Measurements from ENCODE around the gene TM7SF3.
"Not testable (repeated sequence)": the region's sequence is repeated elsewhere in the genome, so short reads cannot be mapped to it uniquely, and the experiment has no call there.

TM7SF3 gene

DNA sequence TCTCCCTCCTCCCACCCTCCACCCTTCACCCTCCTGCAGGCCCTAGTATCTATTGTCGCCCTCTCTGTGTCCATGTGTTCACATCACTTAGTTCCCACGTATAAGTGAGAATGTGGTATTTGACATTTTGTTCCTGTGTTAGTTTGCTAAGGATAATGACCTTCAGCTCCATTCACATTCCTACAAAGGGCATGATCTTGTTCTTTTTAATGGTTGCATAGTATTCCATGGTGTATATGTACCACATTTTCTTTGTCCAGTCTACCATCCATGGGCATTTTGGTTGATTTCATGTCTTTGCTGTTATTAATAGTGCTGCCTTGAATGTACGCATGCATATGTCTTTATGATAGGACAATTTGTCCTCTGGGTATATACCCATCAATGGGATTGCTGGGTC is 38.6 kb upstream of the TM7SF3 start:
- TF ChIP-seq, protein P1, sequence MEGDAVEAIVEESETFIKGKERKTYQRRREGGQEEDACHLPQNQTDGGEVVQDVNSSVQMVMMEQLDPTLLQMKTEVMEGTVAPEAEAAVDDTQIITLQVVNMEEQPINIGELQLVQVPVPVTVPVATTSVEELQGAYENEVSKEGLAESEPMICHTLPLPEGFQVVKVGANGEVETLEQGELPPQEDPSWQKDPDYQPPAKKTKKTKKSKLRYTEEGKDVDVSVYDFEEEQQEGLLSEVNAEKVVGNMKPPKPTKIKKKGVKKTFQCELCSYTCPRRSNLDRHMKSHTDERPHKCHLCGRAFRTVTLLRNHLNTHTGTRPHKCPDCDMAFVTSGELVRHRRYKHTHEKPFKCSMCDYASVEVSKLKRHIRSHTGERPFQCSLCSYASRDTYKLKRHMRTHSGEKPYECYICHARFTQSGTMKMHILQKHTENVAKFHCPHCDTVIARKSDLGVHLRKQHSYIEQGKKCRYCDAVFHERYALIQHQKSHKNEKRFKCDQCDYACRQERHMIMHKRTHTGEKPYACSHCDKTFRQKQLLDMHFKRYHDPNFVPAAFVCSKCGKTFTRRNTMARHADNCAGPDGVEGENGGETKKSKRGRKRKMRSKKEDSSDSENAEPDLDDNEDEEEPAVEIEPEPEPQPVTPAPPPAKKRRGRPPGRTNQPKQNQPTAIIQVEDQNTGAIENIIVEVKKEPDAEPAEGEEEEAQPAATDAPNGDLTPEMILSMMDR (IDR thresholded peaks at IDR 0.05; ENCODE audit: control insufficient read depth, insufficient read depth, low read depth, low read length, missing control alignments): no peak
- no peak overlapping the region for H3K4me3 ChIP-seq (ENCODE audit: control insufficient read depth, low read depth, low read length)
- DNase-seq (ENCODE audit: low read depth): no peak

DNA sequence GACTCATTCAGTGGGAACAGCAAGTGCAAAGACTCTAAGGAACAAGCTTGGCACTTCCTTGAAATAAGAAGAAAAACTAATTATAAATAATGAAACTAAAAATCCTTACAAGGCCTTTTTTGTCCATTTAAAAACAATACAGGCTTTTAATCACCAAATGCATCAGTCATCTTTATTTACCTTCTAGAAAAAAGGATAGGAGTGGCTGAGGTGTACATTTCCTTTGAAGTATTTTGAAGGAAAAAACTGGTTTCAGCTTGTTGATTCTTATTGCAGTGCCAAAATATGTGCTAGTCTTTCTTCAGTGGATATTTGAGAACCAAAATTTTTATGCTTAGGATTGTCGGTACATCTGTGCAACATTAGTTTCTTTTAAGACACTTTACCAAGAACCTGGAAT is 38.0 kb upstream of the TM7SF3 start:
- TF ChIP-seq, protein P1 (IDR thresholded peaks at IDR 0.05; ENCODE audit: control insufficient read depth, insufficient read depth, low read depth, low read length, missing control alignments): no peak
- no peak for DNase-seq (ENCODE audit: low read depth)
- no peak overlapping the region for H3K4me3 ChIP-seq (ENCODE audit: control insufficient read depth, low read depth, low read length)

DNA sequence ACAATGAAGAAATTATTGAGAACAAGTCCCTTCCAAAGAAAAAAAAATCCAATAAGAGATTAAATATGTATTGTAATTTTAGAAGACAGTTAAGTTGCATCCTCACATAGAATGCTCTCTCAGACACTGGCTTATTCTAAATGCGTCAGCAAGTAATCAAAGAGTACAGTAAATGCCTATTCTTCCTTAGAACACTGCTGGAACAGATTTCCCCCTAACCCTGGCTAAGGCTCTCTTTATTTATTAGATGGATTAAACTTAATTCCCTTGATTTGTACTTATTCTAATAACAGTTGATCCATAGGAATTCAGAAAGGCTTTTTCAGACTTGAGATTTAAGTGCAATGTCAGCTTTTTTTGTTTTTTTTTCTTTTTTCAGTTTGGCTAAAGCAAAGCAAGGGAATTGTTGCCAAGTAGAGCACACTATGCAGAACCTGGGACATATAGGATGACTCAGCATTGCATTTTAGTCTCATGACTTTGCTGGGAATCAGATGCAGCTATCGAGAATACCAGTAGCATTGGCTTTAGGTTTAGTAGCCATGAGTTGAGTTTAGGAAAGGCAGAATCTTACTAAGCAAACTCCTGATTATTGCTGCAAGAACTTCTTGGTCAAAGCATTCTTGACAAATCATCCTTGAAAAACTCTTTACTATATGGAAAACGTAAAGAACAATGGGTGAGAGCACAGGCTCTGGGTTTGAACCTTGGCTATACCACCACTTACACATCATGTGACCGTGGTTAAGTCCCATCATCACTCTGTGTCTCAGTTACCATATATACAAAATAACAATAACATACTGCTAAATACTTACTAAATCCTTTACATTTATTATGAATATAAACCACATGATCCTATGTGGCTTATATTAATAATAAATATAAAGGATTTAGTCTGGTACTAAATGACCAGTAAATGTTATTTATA is 34.9 kb upstream of the TM7SF3 start:
- TF ChIP-seq, protein P1 (IDR thresholded peaks at IDR 0.05; ENCODE audit: control insufficient read depth, insufficient read depth, low read depth, low read length, missing control alignments): no peak
- DNase-seq (ENCODE audit: low read depth): no peak
- no peak overlapping the region for H3K4me3 ChIP-seq (ENCODE audit: control insufficient read depth, low read depth, low read length)

DNA sequence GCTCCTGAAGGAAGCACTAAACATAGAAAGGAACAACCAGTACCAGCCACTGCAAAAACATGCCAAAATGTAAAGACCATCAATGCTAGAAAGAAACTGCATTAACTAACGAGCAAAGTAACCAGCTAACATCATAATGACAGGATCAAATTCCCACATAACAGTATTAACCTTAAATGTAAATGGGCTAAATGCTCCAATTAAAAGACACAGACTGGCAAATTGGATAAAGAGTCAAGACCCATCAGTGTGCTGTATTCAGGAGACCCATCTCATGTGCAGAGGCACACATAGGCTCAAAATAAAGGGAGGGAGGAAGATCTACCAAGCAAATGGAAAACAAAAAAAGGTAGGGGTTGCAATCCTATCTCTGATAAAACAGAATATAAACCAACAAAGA is 27.8 kb upstream of the TM7SF3 start:
- not testable (repeated sequence) for DNase-seq (ENCODE audit: low read depth); H3K4me3 ChIP-seq (ENCODE audit: control insufficient read depth, low read depth, low read length)

DNA sequence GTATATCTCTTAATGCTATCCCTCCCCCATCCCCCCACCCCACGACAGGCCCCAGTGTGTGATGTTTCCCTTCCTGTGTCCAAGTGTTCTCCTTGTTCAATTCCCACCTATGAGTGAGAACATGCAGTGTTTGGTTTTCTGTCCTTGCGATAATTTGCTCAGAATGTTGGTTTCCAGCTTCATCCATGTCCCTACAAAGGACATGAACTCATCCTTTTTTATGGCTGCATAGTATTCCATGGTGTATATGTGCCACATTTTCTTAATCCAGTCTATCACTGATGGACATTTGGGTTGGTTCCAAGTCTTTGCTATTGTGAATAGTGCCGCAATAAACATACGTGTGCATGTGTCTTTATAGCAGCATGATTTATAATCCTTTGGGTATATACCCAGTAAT is 26.5 kb upstream of the TM7SF3 start:
- DNase-seq (ENCODE audit: low read depth); H3K4me3 ChIP-seq (ENCODE audit: control insufficient read depth, low read depth, low read length): not testable (repeated sequence)

DNA sequence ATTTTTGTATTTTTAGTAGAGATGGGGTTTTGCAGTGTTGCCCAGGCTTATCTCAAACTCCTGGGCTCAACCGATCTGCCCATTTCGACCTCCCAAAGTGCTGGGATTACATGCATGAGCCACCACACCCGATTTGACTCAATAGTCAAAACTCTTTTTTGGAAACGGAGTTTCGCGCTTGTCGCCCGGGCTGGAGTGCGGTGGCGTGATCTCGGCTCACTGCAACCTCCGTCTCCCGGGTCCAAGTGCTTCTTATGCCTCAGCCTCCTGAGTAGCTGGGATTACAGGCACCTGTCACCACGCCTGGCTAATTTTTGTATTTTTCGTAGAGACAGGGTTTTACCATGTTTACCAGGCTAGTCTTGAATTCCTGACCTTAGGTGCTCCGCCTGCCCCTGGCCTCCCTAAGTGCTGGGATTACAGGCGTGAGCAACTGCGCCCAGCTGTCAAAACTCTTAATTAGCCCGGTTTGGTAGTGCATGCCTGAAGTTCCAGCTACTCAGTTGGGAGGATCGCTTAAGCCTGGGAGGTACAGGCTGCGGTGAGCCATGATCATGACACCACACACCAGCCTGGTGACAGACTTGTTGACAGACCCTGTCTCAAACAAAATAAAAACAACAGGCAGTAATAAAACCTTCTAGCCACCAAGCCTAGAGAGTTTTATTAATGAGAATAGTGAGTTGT is 20.6 kb upstream of the TM7SF3 start:
- no peak for DNase-seq (ENCODE audit: low read depth)
- no peak overlapping the region for H3K4me3 ChIP-seq (ENCODE audit: control insufficient read depth, low read depth, low read length)
- TF ChIP-seq, protein P1 (IDR thresholded peaks at IDR 0.05; ENCODE audit: control insufficient read depth, insufficient read depth, low read depth, low read length, missing control alignments): no peak

DNA sequence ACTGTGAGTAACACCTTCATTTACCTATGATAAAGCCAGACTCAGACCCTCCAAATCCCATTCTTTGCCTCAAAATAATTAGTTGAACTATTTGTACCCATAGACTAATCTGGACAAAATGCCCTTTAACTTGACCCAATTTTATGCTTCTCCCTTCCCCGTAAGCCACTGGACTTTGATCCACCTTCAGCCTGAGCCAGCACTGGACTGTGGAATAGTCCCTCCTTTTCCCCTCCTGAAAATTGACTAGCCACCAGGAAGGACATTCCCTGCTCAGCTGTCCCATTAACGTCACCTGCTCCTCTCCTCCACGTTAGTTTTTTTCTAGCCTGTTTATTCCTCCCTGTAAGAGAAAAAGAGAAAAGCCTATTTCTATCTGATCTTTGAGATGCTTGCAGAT is 18.5 kb upstream of the TM7SF3 start:
- H3K4me3 ChIP-seq (ENCODE audit: control insufficient read depth, low read depth, low read length): no peak overlapping the region
- no peak for DNase-seq (ENCODE audit: low read depth)
- TF ChIP-seq, protein P1 (IDR thresholded peaks at IDR 0.05; ENCODE audit: control insufficient read depth, insufficient read depth, low read depth, low read length, missing control alignments): no peak

Data from AG09309 (cell line).